Loucy (cell line): ENCODE measurements around the gene DNAH9.
"Not testable (repeated sequence)": the region's sequence is repeated elsewhere in the genome, so short reads cannot be mapped to it uniquely, and the experiment has no call there.

Experiments used
- H2AFZ ChIP-seq: fragments of 200-600 bp; sonication (generic); 2 replicates; pipeline ENCODE4 v1.6.0; 2016; ENCODE audit warnings: antibody characterized with exemption, mild to moderate bottlenecking, low read length, moderate library complexity
- H3F3A ChIP-seq: fragments of 200-600 bp; 2 replicates; pipeline ENCODE4 v1.6.0; 2016; ENCODE audit warnings: antibody characterized with exemption, low read depth, mild to moderate bottlenecking
- H3K27me3 ChIP-seq: fragments of 200-600 bp; sonication (generic); 2 replicates; pipeline ENCODE4 v1.6.1; 2014; ENCODE audit warnings: low read length, mild to moderate bottlenecking; ENCODE audit not compliant: insufficient read depth, poor library complexity, severe bottlenecking
- H3K36me3 ChIP-seq: fragments of 200-600 bp; sonication (generic); 2 replicates; pipeline ENCODE4 v1.6.1; 2016; ENCODE audit warnings: low read length; ENCODE audit not compliant: insufficient read depth
- H3K4me1 ChIP-seq: fragments of 200-600 bp; sonication (generic); 2 replicates; pipeline ENCODE4 v1.5.1; 2014; ENCODE audit warnings: low read length, mild to moderate bottlenecking; ENCODE audit not compliant: insufficient read depth, poor library complexity, severe bottlenecking
- H3K4me2 ChIP-seq: fragments of 200-600 bp; sonication (generic); 2 replicates; pipeline ENCODE4 v1.6.0; 2014; ENCODE audit warnings: antibody characterized with exemption, low read length, low read depth, mild to moderate bottlenecking; ENCODE audit not compliant: poor library complexity, severe bottlenecking
- H3K4me3 ChIP-seq: fragments of 200-600 bp; sonication (generic); 2 replicates; pipeline ENCODE4 v1.5.1; 2014; ENCODE audit warnings: low read length, mild to moderate bottlenecking, mixed read lengths; ENCODE audit not compliant: poor library complexity, severe bottlenecking
- H3K79me2 ChIP-seq: fragments of 200-600 bp; sonication (generic); 2 replicates; pipeline ENCODE4 v1.6.1; 2014; ENCODE audit warnings: low read length; ENCODE audit not compliant: insufficient read depth
- H3K9ac ChIP-seq: fragments of 200-600 bp; sonication (generic); 2 replicates; pipeline ENCODE4 v1.6.0; 2014; ENCODE audit warnings: mild to moderate bottlenecking, low read depth, low read length, moderate library complexity; ENCODE audit not compliant: poor library complexity, severe bottlenecking
- H3K9me2 ChIP-seq: fragments of 200-600 bp; sonication (generic); replicated peaks from 2 replicates; pipeline ENCODE4 v1.6.1; 2016; ENCODE audit warnings: low read depth, low read length, mixed read lengths
- H3K9me3 ChIP-seq: fragments of 200-600 bp; sonication (generic); 2 replicates; pipeline ENCODE4 v1.6.1; 2014; ENCODE audit warnings: mild to moderate bottlenecking, antibody characterized with exemption, low read length, low read depth; ENCODE audit not compliant: insufficient read depth
- H4K20me1 ChIP-seq: fragments of 200-600 bp; sonication (generic); 2 replicates; pipeline ENCODE4 v1.6.0; 2014; ENCODE audit warnings: antibody characterized with exemption, low read length, mild to moderate bottlenecking; ENCODE audit not compliant: insufficient read depth, poor library complexity, severe bottlenecking
- EZH2phosphoT487 ChIP-seq: fragments of 200-600 bp; IDR thresholded peaks from 2 replicates; pipeline ENCODE4 v1.6.1; 2018; ENCODE audit warnings: antibody characterized with exemption, mild to moderate bottlenecking, moderate library complexity, borderline replicate concordance
- TF ChIP-seq, protein P1 (sequence below): fragments of 200-600 bp; sonication (generic); conservative IDR thresholded peaks from 2 replicates; pipeline ENCODE4 v1.5.1; 2014; ENCODE audit warnings: mild to moderate bottlenecking, antibody characterized with exemption, low read length

The DNAH9 gene

DNA sequence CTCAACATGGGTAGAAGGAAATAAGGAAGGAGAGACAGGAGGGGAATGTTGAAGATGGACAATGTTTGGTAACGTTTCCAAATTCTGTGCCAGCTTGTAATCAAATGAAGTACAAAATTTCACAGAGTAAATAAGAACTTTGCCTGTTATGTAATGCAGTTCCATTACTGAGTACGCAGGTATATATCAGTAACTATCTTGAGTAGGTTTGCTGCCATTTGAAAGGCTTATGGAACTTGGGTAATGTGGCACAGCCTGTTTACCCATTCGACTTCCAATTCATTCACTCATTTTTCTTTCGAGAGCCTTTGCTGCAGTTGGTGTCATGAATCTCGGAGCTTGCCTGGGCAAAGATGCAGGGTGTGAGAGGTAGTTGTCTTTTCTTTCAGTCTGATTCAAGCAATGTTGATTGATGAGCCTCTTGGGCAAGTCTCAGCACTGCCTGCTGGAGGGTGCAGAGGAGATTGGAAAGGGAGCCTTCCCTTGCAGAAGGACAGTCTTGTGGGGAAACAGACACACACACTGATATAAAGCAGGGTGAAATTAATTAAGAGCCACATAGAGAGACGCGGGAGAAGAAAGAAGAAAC lies 345.6 kb downstream of the DNAH9 start:
- Histone ChIP-seq H3K79me2 (no peaks in the 10 kb centered on the region), H3F3A (no peaks in the 10 kb centered on the region), H3K9me2 (no peaks in the 10 kb centered on the region), H3K36me3 (no peaks in the 10 kb centered on the region), H3K4me1 (no peaks in the 10 kb centered on the region), H3K9ac (no peak overlapping the region), H3K4me3 (no peak overlapping the region), H3K9me3 (no peaks in the 10 kb centered on the region), H2AFZ (no peak overlapping the region), H3K27me3 (no peaks in the 10 kb centered on the region), H4K20me1 (no peaks in the 10 kb centered on the region), H3K4me2 (no peak overlapping the region)
- no peak for TF ChIP-seq EZH2phosphoT487

DNA sequence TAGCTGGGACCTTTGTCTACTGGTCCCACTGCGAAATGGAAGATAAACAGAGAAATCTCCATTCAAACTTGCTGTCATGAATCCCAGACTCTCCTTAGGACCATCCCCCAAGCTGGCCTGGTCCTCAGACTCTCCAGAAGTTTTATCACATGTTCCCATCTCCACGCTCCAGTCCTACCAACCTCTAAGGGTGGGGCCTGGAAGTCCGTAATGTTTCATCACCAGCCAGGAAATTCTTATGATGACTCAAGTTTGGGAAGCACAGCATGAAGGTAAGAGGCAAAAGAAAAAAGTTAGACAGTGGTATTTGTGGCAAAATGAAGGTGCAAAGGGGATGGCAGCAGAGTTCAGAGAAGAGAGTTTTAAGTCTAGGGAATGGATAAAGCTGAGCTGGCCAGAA lies 346.3 kb downstream of the DNAH9 start:
- Histone ChIP-seq H3K36me3 (no peaks in the 10 kb centered on the region), H3K79me2 (no peaks in the 10 kb centered on the region), H3K4me2 (no peak overlapping the region), H3K27me3 (no peaks in the 10 kb centered on the region), H3K9me3 (no peaks in the 10 kb centered on the region), H3F3A (no peaks in the 10 kb centered on the region), H3K4me3 (no peak overlapping the region), H4K20me1 (no peaks in the 10 kb centered on the region), H3K9me2 (no peaks in the 10 kb centered on the region), H3K9ac (no peak overlapping the region), H2AFZ (no peak overlapping the region), H3K4me1 (no peaks in the 10 kb centered on the region)
- TF ChIP-seq, protein P1, sequence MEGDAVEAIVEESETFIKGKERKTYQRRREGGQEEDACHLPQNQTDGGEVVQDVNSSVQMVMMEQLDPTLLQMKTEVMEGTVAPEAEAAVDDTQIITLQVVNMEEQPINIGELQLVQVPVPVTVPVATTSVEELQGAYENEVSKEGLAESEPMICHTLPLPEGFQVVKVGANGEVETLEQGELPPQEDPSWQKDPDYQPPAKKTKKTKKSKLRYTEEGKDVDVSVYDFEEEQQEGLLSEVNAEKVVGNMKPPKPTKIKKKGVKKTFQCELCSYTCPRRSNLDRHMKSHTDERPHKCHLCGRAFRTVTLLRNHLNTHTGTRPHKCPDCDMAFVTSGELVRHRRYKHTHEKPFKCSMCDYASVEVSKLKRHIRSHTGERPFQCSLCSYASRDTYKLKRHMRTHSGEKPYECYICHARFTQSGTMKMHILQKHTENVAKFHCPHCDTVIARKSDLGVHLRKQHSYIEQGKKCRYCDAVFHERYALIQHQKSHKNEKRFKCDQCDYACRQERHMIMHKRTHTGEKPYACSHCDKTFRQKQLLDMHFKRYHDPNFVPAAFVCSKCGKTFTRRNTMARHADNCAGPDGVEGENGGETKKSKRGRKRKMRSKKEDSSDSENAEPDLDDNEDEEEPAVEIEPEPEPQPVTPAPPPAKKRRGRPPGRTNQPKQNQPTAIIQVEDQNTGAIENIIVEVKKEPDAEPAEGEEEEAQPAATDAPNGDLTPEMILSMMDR: no peak
- no peak for TF ChIP-seq EZH2phosphoT487

DNA sequence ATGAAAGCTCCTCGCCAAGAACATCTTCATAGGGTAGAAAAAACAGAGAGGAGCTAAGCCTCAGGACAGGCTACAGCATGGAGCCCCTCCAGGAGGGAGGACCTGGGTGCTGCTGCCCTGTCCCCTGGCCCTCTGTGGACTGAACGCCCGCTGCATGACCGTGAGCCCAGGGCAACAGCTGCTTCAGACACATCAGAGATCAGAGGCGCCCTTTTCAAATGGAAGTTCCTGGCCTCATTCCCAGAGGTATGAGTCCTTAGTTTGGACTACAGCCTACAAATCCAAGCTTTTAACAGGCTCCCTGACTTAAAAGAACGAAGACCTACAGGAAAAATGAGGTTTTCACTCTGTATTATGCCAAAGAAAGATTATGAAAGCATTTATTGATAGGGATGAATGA lies 350.5 kb downstream of the DNAH9 start:
- no peak overlapping the region for H3K4me3 ChIP-seq
- no peak overlapping the region for H3K4me2 ChIP-seq

DNA sequence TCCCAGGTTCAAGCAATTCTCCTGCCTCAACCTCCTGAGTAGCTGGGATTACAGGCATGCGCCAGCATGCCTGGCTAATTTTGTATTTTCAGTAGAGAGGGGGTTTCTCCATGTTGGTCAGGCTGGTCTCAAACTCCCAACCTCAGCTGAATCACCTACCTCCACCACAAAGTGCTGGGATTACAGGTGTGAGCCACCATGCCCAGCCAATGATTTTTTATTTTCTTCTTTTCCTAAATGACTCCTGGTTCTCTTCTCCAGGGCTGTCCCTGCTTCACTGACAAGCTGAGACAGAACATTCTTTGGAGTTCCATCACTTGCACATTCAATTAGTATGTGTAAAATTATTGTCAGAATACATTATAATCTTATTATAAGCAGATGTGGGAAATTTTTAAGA lies 351.3 kb downstream of the DNAH9 start:
- H2AFZ ChIP-seq, H3K4me3 ChIP-seq, H3K4me2 ChIP-seq: not testable (repeated sequence)

More for the DNA sequence above, 350.5 kb downstream of the DNAH9 start:
- H4K20me1 ChIP-seq: no peaks in the 10 kb centered on the region
- H3K9ac ChIP-seq: no peak overlapping the region
- H3K9me3 ChIP-seq: peaks cover 2% of the 10 kb centered on the region; the same call in 1 of the 2 replicates
- no peaks in the 10 kb centered on the region for H3K4me1 ChIP-seq
- no peaks in the 10 kb centered on the region for H3K9me2 ChIP-seq
- H2AFZ ChIP-seq: no peak overlapping the region
- H3K27me3 ChIP-seq: no peaks in the 10 kb centered on the region
- H3K36me3 ChIP-seq: no peaks in the 10 kb centered on the region
- no peak for TF ChIP-seq EZH2phosphoT487
- TF ChIP-seq, protein P1: no peak
- no peaks in the 10 kb centered on the region for H3F3A ChIP-seq
- no peaks in the 10 kb centered on the region for H3K79me2 ChIP-seq

More for the DNA sequence above, 351.3 kb downstream of the DNAH9 start:
- H3K79me2 ChIP-seq, H3F3A ChIP-seq, H3K9me3 ChIP-seq, H3K9me2 ChIP-seq, H3K36me3 ChIP-seq, H3K4me1 ChIP-seq, H4K20me1 ChIP-seq, H3K27me3 ChIP-seq, H3K9ac ChIP-seq: not testable (repeated sequence)
